AG10803 (cell line): ENCODE data around the gene ARRDC1.

Experiments
- DNase-seq: peaks from one replicate; pipeline ENCODE4 v3.0.0; 2010; ENCODE audit warnings: low read depth
- H3K4me3 ChIP-seq: 2 replicates; pipeline ENCODE4 v1.5.1; 2011; ENCODE audit warnings: mild to moderate bottlenecking, low read length, control low read depth
- CTCF ChIP-seq: conservative IDR thresholded peaks from 2 replicates; pipeline ENCODE4 v1.5.1; 2011; ENCODE audit warnings: mild to moderate bottlenecking, low read length, control low read depth, inconsistent platforms

The ARRDC1 gene

GRCh38 chr9:137583957-137584356 lies 21.5 kb upstream of the ARRDC1 start:
- DNase-seq, result no peak

GRCh38 chr9:137586854-137587253 lies 18.6 kb upstream of the ARRDC1 start:
- DNase-seq, result no peak
- TF ChIP-seq CTCF, result no peak
- no peak overlapping the region for H3K4me3 ChIP-seq

More at GRCh38 chr9:137583957-137584356, 21.5 kb upstream of the ARRDC1 start:
- no peak for TF ChIP-seq CTCF
- no peak overlapping the region for H3K4me3 ChIP-seq

- no peak for DNase-seq
- no peak for TF ChIP-seq CTCF
- no peak overlapping the region for H3K4me3 ChIP-seq
Measured at GRCh38 chr9:137588311-137588710, 17.2 kb upstream of the ARRDC1 start.

GRCh38 chr9:137588891-137589290 lies 16.6 kb upstream of the ARRDC1 start:
- peak overlapping the region; percentile 71 for H3K4me3 ChIP-seq
- no peak for DNase-seq
- no peak for TF ChIP-seq CTCF

- peak overlapping the region; percentile 71 for H3K4me3 ChIP-seq
- no peak for DNase-seq
- TF ChIP-seq CTCF, result no peak
Measured at GRCh38 chr9:137589441-137590122, 15.9 kb upstream of the ARRDC1 start.

GRCh38 chr9:137590123-137590468 lies 15.4 kb upstream of the ARRDC1 start:
- peak overlapping the region; percentile 71 for H3K4me3 ChIP-seq
- DNase-seq, result no peak
- no peak for TF ChIP-seq CTCF
